H9 (cell line): Measurements from ENCODE around the gene GIT2. TPM values are rescaled to one million over a fixed set of nuclear protein-coding genes. Genes with fewer than 3 reads are reported as not detected.

ENCODE experiments used
- DNase-seq: peaks from one replicate; pipeline ENCODE4 v3.0.0-alpha.2; 2017
- H2AFZ ChIP-seq: one replicate; pipeline ENCODE4 v1.6.1; 2013; ENCODE audit warnings: mild to moderate bottlenecking, low read length, control low read depth, moderate library complexity
- H2AK5ac ChIP-seq: 2 replicates; pipeline ENCODE4 v1.6.1; 2013; ENCODE audit warnings: low read length, control low read depth, mixed read lengths; ENCODE audit not compliant: insufficient read length
- H2BK120ac ChIP-seq: one replicate; pipeline ENCODE4 v1.6.1; 2013; ENCODE audit warnings: low read depth, mild to moderate bottlenecking, low read length, control low read depth, inconsistent platforms; ENCODE audit not compliant: poor library complexity, severe bottlenecking
- H2BK12ac ChIP-seq: 2 replicates; pipeline ENCODE4 v1.6.1; 2013; ENCODE audit warnings: low read length, control low read depth, mixed read lengths, low read depth; ENCODE audit not compliant: insufficient read length
- H2BK15ac ChIP-seq: 2 replicates; pipeline ENCODE4 v1.6.1; 2013; ENCODE audit warnings: low read depth, low read length, control low read depth
- H2BK20ac ChIP-seq: one replicate; pipeline ENCODE4 v1.6.1; 2013; ENCODE audit warnings: low read depth, mild to moderate bottlenecking, low read length, control low read depth, inconsistent platforms; ENCODE audit not compliant: poor library complexity, severe bottlenecking
- H2BK5ac ChIP-seq: 2 replicates; pipeline ENCODE4 v1.6.1; 2013; ENCODE audit warnings: low read length, control low read depth, mixed read lengths; ENCODE audit not compliant: insufficient read length
- H3K14ac ChIP-seq: 2 replicates; pipeline ENCODE4 v1.6.1; 2013; ENCODE audit warnings: low read length, control low read depth; ENCODE audit not compliant: insufficient read depth
- H3K18ac ChIP-seq: 2 replicates; pipeline ENCODE4 v1.6.1; 2013; ENCODE audit warnings: low read depth, mild to moderate bottlenecking, mixed read lengths, low read length, control low read depth; ENCODE audit not compliant: insufficient read length
- H3K23ac ChIP-seq: 2 replicates; pipeline ENCODE4 v1.6.1; 2013; ENCODE audit warnings: low read length, control low read depth, mixed read lengths, low read depth; ENCODE audit not compliant: insufficient read length
- H3K23me2 ChIP-seq: 2 replicates; pipeline ENCODE4 v1.6.1; 2013; ENCODE audit warnings: low read depth, mild to moderate bottlenecking, mixed read lengths, low read length, control low read depth; ENCODE audit not compliant: insufficient read length, poor library complexity, severe bottlenecking
- H3K27ac ChIP-seq: 2 replicates; pipeline ENCODE4 v1.5.1; 2013; ENCODE audit warnings: low read length, control low read depth, mixed read lengths, low read depth; ENCODE audit not compliant: insufficient read length
- H3K27me3 ChIP-seq: 2 replicates; pipeline ENCODE4 v1.6.1; 2013; ENCODE audit warnings: low read length, control low read depth, inconsistent platforms; ENCODE audit not compliant: insufficient read depth
- H3K4ac ChIP-seq: 2 replicates; pipeline ENCODE4 v1.6.1; 2013; ENCODE audit warnings: low read depth, mild to moderate bottlenecking, control low read depth, inconsistent platforms, low read length, moderate library complexity
- H3K4me1 ChIP-seq: 2 replicates; pipeline ENCODE4 v1.6.1; 2013; ENCODE audit warnings: low read length, control low read depth, inconsistent platforms; ENCODE audit not compliant: insufficient read depth
- H3K4me2 ChIP-seq: 2 replicates; pipeline ENCODE4 v1.6.1; 2013; ENCODE audit warnings: low read length, control low read depth, mixed read lengths; ENCODE audit not compliant: insufficient read length, insufficient read depth
- H3K56ac ChIP-seq: 2 replicates; pipeline ENCODE4 v1.6.1; 2013; ENCODE audit warnings: low read depth, mild to moderate bottlenecking, mixed read lengths, low read length, control low read depth; ENCODE audit not compliant: insufficient read length
- H3K79me1 ChIP-seq: 2 replicates; pipeline ENCODE4 v1.6.1; 2013; ENCODE audit warnings: low read depth, mild to moderate bottlenecking, moderate library complexity, low read length, control low read depth, inconsistent platforms; ENCODE audit not compliant: insufficient read depth, poor library complexity, severe bottlenecking
- H3K79me2 ChIP-seq: 2 replicates; pipeline ENCODE4 v1.6.1; 2013; ENCODE audit warnings: low read length, control low read depth, inconsistent platforms; ENCODE audit not compliant: insufficient read depth
- H3K9ac ChIP-seq: 2 replicates; pipeline ENCODE4 v1.6.1; 2013; ENCODE audit warnings: low read length, control low read depth, mixed read lengths; ENCODE audit not compliant: insufficient read length; ENCODE audit errors: extremely low read depth
- H3K9me3 ChIP-seq: one replicate; pipeline ENCODE4 v1.6.1; 2013; ENCODE audit warnings: low read depth, low read length, inconsistent platforms; ENCODE audit not compliant: control insufficient read depth
- H3T11ph ChIP-seq: one replicate; pipeline ENCODE4 v1.6.1; 2013; ENCODE audit warnings: mild to moderate bottlenecking, low read length, control low read depth, inconsistent platforms
- H4K20me1 ChIP-seq: one replicate; pipeline ENCODE4 v1.6.1; 2013; ENCODE audit not compliant: control insufficient read depth, insufficient read length, insufficient read depth
- H4K5ac ChIP-seq: 2 replicates; pipeline ENCODE4 v1.6.1; 2013; ENCODE audit warnings: low read depth, mild to moderate bottlenecking, mixed read lengths, low read length, control low read depth; ENCODE audit not compliant: insufficient read length
- H4K8ac ChIP-seq: replicated peaks from 2 replicates; pipeline ENCODE4 v1.6.1; 2013; ENCODE audit warnings: low read length, control low read depth, mixed read lengths, low read depth; ENCODE audit not compliant: insufficient read length
- H4K91ac ChIP-seq: 2 replicates; pipeline ENCODE4 v1.6.1; 2013; ENCODE audit warnings: low read depth, mild to moderate bottlenecking, moderate library complexity, mixed read lengths, low read length, control low read depth; ENCODE audit not compliant: insufficient read length
- H3K27ac Mint-ChIP-seq, 3 experiments: 2 replicates in 2 of 3; 3 replicates in 1 of 3; pipeline ENCODE4 v1.8.0; 2020 to 2021; ENCODE audit warnings: mixed read lengths in 3 of 3, mild to moderate bottlenecking in 1 of 3, moderate library complexity in 1 of 3
- H3K27me3 Mint-ChIP-seq: 2 replicates; pipeline ENCODE4 v1.8.0; 2021; ENCODE audit warnings: low read depth, mild to moderate bottlenecking, moderate library complexity, mixed read lengths
- H3K36me3 Mint-ChIP-seq, 3 experiments: 2 replicates in 2 of 3; 3 replicates in 1 of 3; pipeline ENCODE4 v1.8.0; 2020 to 2021; ENCODE audit warnings: low read depth in 3 of 3, mixed read lengths in 3 of 3; ENCODE audit not compliant: insufficient read depth in 1 of 3
- H3K4me1 Mint-ChIP-seq, 2 experiments: 2 replicates each; pipeline ENCODE4 v1.8.0; 2020; ENCODE audit warnings: mixed read lengths in 2 of 2
- H3K4me3 Mint-ChIP-seq, 2 experiments: 2 replicates in 1 of 2; 3 replicates in 1 of 2; pipeline ENCODE4 v1.8.0; 2020 to 2021; ENCODE audit warnings: mild to moderate bottlenecking in 2 of 2, mixed read lengths in 2 of 2, moderate library complexity in 1 of 2
- H3K9me3 Mint-ChIP-seq, 2 experiments: 2 replicates in 1 of 2; 3 replicates in 1 of 2; pipeline ENCODE4 v1.8.0; 2020; ENCODE audit warnings: mild to moderate bottlenecking in 2 of 2, mixed read lengths in 2 of 2, moderate library complexity in 1 of 2
- WGBS: extraction: QIAGEN DNeasy Blood & Tissue Kit; methylation state at CpG from one replicate; pipeline ENCODE4 v1.1.7; 2013; ENCODE audit warnings: missing lambda C conversion rate, low lambda C conversion rate, mixed read lengths; ENCODE audit not compliant: insufficient read length; ENCODE audit errors: extremely low coverage; 5-methylcytosine and 5-hydroxymethylcytosine counted together
- total RNA-seq: library from RNA; stranded (reverse); gene quantifications from 2 replicates; pipeline ENCODE4 v1.2.1, GENCODE V29; 2021
- TF ChIP-seq, protein P1 (sequence below): fragments of 200-600 bp; sonication (generic); conservative IDR thresholded peaks from 3 replicates; pipeline ENCODE4 v1.8.0; 2021; ENCODE audit warnings: antibody characterized with exemption, mild to moderate bottlenecking

GIT2 gene
- total RNA-seq, 1 experiment from 2014 or later = 27.0 TPM

DNA sequence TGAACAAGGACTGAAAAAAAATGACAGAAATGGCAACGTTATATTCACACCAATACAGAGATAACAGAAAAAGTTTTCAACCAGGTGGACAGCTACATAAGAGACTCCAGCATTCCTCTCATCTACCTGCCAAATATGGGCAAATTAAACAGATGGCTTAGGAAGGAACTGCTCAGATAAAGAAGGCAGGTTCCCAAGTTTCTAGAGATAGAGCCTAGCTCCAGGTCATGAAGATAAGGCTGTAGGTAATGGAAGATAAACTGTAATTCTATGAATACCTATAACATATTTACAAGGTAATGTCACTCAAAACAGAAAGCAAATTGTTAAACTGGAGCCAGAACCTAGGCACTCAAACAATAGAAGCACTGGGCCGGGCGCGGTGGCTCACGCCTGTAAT, 42.5 kb downstream of the GIT2 start:
- Histone ChIP-seq H4K5ac (no peak overlapping the region), H3K79me2 (no peaks in the 10 kb centered on the region), H3K27me3 (no peaks in the 10 kb centered on the region), H4K8ac (no peak overlapping the region), H2BK15ac (no peak overlapping the region), H3K4ac (no peak overlapping the region), H3K14ac (no peak overlapping the region), H2BK12ac (no peak overlapping the region), H2BK5ac (no peak overlapping the region), H4K91ac (no peak overlapping the region), H3K4me2 (no peak overlapping the region), H3K9ac (no peak overlapping the region), H3T11ph (no peak overlapping the region), H2AFZ (no peak overlapping the region), H3K23ac (no peak overlapping the region), H3K23me2 (no peaks in the 10 kb centered on the region), H3K79me1 (no peaks in the 10 kb centered on the region), H2AK5ac (no peak overlapping the region), H4K20me1 (peaks cover 4% of the 10 kb centered on the region), H2BK120ac (no peak overlapping the region), H2BK20ac (no peak overlapping the region), H3K18ac (no peak overlapping the region), H3K27ac (no peak overlapping the region), H3K4me1 (no peaks in the 10 kb centered on the region), H3K56ac (no peak overlapping the region), H3K9me3 (no peaks in the 10 kb centered on the region)
- Mint-ChIP-seq H3K27me3 (no peaks in the 10 kb centered on the region), H3K4me3 (no peak overlapping the region), H3K4me1 (peaks cover 11 to 12% of the 10 kb centered on the region in 2 experiments), H3K36me3 (peaks cover 12 to 50% (median 39%) of the 10 kb centered on the region in 3 experiments; a peak in 6 of 7 replicates), H3K9me3 (no peaks in the 10 kb centered on the region), H3K27ac (no peak overlapping the region)
- DNase-seq = no peak
- no CpG with 5 or more reads among the region's 5 CpGs for WGBS
- TF ChIP-seq, protein P1, sequence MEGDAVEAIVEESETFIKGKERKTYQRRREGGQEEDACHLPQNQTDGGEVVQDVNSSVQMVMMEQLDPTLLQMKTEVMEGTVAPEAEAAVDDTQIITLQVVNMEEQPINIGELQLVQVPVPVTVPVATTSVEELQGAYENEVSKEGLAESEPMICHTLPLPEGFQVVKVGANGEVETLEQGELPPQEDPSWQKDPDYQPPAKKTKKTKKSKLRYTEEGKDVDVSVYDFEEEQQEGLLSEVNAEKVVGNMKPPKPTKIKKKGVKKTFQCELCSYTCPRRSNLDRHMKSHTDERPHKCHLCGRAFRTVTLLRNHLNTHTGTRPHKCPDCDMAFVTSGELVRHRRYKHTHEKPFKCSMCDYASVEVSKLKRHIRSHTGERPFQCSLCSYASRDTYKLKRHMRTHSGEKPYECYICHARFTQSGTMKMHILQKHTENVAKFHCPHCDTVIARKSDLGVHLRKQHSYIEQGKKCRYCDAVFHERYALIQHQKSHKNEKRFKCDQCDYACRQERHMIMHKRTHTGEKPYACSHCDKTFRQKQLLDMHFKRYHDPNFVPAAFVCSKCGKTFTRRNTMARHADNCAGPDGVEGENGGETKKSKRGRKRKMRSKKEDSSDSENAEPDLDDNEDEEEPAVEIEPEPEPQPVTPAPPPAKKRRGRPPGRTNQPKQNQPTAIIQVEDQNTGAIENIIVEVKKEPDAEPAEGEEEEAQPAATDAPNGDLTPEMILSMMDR = no peak
